AG04450 (cell line): ENCODE data around the gene ASIP. TPM values are rescaled to one million over a fixed set of nuclear protein-coding genes. Genes with fewer than 3 reads are reported as not detected.

Source experiments
- CTCF ChIA-PET: fragments of 300-600, 350-600 bp; formaldehyde crosslinking; extraction: SDS; loops from one replicate; lab custom pipeline; 2022; ENCODE audit warnings: antibody characterized with exemption, inconsistent platforms; lab: Charles Lee
- POLR2A ChIA-PET: fragments of 350-600 bp; formaldehyde crosslinking; extraction: SDS; loops from one replicate; lab custom pipeline; 2021; ENCODE audit warnings: antibody characterized with exemption, inconsistent platforms; lab: Yijun Ruan, JAX
- DNase-seq: peaks from one replicate; pipeline ENCODE4 v3.0.0-alpha.2; 2011; ENCODE audit warnings: low read depth, low spot score
- H3K27ac ChIP-seq: one replicate; pipeline ENCODE4 v1.5.1; 2012; ENCODE audit warnings: low read depth, low read length, control low read depth
- H3K27me3 ChIP-seq: one replicate; pipeline ENCODE4 v1.6.0; 2012; ENCODE audit warnings: low read length; ENCODE audit not compliant: control insufficient read depth, insufficient read depth
- H3K4me3 ChIP-seq: 2 replicates; pipeline ENCODE4 v1.5.1; 2011; ENCODE audit warnings: mild to moderate bottlenecking, low read depth, low read length, control low read depth
- H3K9me3 ChIP-seq: 2 replicates; pipeline ENCODE4 v1.5.1; 2012; ENCODE audit warnings: low read length; ENCODE audit not compliant: control insufficient read depth, insufficient read depth
- polyA plus RNA-seq: library from polyadenylated mRNA; depleted of rRNA; stranded (reverse); fragments of >200 nt; gene quantifications from 2 replicates; pipeline ENCODE4 v1.2.3, GENCODE V29; 2011
- TF ChIP-seq, protein P1 (sequence below): IDR thresholded peaks from 2 replicates; pipeline ENCODE4 v1.5.1; 2011; ENCODE audit warnings: low read depth, low read length, control low read depth, inconsistent platforms

The ASIP gene
- polyA plus RNA-seq, 1 experiment, result not detected

DNA sequence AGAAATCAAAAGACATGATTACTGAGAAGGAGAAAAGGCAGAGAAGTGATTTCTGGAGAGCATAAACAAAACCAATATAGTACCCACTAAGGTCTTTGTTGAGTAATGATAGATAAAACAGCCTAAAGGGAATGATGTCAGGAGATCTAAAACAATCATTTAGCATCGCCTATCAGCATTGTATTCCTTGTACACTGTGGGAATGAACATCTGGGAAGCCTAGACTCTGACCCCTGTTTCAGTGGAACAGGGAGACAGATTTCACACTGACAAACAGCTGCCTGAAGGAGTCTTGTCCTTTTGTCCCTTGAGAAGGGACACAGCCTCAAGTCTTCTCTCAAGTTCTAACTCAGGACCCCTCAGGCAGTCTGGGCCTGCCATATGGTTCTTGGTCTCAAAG lies 1.7 kb downstream of the ASIP start:
- ChIA-PET POLR2A (no interaction called here), CTCF (no interaction called here)
- Histone ChIP-seq H3K9me3 (no peaks in the 10 kb centered on the region), H3K27me3 (peaks cover 27% of the 10 kb centered on the region), H3K27ac (no peak overlapping the region), H3K4me3 (no peak overlapping the region)
- DNase-seq, result no peak
- TF ChIP-seq, protein P1, sequence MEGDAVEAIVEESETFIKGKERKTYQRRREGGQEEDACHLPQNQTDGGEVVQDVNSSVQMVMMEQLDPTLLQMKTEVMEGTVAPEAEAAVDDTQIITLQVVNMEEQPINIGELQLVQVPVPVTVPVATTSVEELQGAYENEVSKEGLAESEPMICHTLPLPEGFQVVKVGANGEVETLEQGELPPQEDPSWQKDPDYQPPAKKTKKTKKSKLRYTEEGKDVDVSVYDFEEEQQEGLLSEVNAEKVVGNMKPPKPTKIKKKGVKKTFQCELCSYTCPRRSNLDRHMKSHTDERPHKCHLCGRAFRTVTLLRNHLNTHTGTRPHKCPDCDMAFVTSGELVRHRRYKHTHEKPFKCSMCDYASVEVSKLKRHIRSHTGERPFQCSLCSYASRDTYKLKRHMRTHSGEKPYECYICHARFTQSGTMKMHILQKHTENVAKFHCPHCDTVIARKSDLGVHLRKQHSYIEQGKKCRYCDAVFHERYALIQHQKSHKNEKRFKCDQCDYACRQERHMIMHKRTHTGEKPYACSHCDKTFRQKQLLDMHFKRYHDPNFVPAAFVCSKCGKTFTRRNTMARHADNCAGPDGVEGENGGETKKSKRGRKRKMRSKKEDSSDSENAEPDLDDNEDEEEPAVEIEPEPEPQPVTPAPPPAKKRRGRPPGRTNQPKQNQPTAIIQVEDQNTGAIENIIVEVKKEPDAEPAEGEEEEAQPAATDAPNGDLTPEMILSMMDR, result no peak

DNA sequence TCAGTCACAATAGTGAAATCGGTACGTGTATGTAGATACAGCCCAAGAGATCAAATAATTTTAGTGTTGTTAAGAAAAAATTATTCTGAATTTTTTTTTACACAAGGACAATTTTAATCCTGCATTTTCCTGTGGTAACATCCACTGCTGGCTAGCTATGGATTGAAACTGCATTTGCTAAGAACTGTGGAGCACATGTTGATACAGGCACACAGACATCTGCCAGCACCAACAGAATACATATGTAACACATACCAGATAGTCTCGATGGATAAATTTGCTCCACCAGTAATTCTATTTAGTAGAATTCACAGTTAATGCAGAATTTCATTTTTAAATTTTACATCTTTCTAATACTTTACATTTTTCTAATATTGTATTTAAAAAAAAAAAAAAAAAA lies 2.2 kb downstream of the ASIP start:
- Histone ChIP-seq H3K27ac (no peak overlapping the region), H3K4me3 (no peak overlapping the region), H3K9me3 (no peaks in the 10 kb centered on the region), H3K27me3 (peaks cover 24% of the 10 kb centered on the region)
- no peak for DNase-seq
- ChIA-PET CTCF (no interaction called here), POLR2A (no interaction called here)
- TF ChIP-seq, protein P1, result no peak

DNA sequence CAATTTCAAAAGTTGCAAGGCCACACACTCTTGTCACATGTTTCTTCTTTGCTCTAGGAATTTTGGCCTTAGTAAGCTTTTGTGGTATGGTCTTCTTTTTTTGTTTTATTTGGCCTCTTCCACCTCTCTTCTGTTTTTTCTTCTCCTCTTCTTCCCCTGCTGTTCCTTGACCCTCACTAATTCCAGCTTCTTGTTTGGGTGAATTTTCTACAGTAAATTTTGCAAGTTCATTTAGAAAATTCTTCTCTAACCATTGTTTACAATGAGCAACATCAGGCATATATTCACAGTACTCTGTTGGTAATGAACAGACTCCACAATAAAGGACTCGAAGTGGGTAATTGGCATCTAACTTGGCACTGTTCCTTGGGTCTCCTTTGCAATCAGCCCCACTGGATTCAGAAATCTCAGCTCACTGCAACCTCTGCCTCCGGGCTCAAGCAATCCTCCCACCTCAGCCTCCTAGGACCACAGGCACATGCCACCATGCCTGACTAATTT lies 5.0 kb downstream of the ASIP start:
- ChIA-PET CTCF (interaction anchor here (1.7 kb wide), 1 partner anchor 9 kb away, joined by 6 read pairs; no protein-coding TSS in a partner anchor), POLR2A (no interaction called here)
- no peak for DNase-seq
- Histone ChIP-seq H3K4me3 (no peak overlapping the region), H3K27ac (no peak overlapping the region), H3K27me3 (peaks cover 3% of the 10 kb centered on the region), H3K9me3 (no peaks in the 10 kb centered on the region)
- TF ChIP-seq, protein P1, result no peak

DNA sequence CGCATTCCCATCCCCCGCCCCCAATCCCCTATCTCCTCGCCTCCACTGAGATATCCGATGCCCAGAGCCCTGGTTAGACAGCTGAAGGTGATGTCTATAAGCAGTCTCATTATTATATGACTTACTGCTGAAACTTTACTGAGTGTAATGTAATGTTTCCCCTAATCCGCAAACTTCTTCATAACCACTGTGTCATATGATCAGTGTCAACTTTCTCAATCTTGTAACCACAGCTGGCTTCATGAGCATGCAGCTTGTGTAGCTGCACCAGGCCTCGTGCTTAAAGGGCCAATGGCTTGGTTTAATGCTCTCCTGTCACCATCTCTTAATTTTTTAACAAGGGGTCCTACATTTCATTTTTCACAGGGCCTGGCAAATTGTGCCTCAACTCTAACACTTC lies 8.1 kb downstream of the ASIP start:
- Histone ChIP-seq H3K9me3 (no peaks in the 10 kb centered on the region), H3K27me3 (no peaks in the 10 kb centered on the region), H3K4me3 (no peak overlapping the region), H3K27ac (no peak overlapping the region)
- TF ChIP-seq, protein P1, result no peak
- ChIA-PET CTCF (interaction anchor here (0.6 to 2.3 kb wide), 3 partner anchors 8 to 59 kb away, joined by 3 to 8 read pairs (median 4); no protein-coding TSS in a partner anchor), POLR2A (interaction anchor here (1.7 kb wide), 1 partner anchor 27 kb away, joined by 4 read pairs; no protein-coding TSS in a partner anchor)
- DNase-seq, result peak; percentile 21

DNA sequence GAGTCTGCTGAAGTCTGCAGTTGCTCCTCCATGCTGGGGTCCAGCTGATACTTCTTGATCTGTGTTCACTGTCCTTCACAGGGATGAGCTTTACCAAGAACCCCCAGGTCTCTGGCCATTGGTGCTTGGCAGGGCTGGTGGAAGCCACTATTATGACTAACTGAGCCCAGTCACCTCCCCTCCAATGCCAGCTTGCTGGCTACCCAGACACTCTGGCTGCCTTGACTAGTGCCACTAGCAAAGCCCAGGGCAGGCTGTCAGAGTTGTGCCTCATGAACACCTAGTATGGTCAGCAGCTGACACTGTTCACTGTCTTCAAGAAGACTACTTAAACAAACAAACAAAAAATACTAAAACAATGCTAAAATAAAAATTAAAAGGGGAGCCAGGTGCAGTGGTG lies 8.8 kb downstream of the ASIP start:
- H3K4me3 ChIP-seq, result no peak overlapping the region
- no peak overlapping the region for H3K27ac ChIP-seq
- TF ChIP-seq, protein P1, result no peak
- CTCF ChIA-PET, result no interaction called here
- no peaks in the 10 kb centered on the region for H3K9me3 ChIP-seq
- H3K27me3 ChIP-seq, result no peaks in the 10 kb centered on the region
- no peak for DNase-seq
- POLR2A ChIA-PET, result interaction anchor here (1.7 kb wide), 1 partner anchor 28 kb away, joined by 4 read pairs; no protein-coding TSS in a partner anchor
